H1 (cell line): ENCODE results near the gene TRPV4. TPM values are rescaled to one million over a fixed set of nuclear protein-coding genes. Genes with fewer than 3 reads are reported as not detected.
A peak's percentile ranks its signal among the peaks of the same experiment; 100 is the strongest.

ENCODE experiments used
- CTCF ChIA-PET: fragments of 300-600 bp; sonication (Branson Sonifier 250); formaldehyde crosslinking; loops from one replicate; lab custom pipeline; 2021; ENCODE audit not compliant: partially characterized antibody; lab: Charles Lee
- POLR2A ChIA-PET: fragments of 300-600 bp; sonication (Branson Sonifier 250); formaldehyde crosslinking; loops from one replicate; lab custom pipeline; 2021; ENCODE audit warnings: inconsistent platforms; ENCODE audit not compliant: partially characterized antibody; lab: Charles Lee
- DNase-seq, 2 experiments: peaks; one replicate each; pipeline versions ENCODE4 v3.0.0 to v3.0.0-alpha.2; 2010 to 2022; ENCODE audit warnings: low spot score in 2 of 2, low read depth in 1 of 2, mixed read lengths in 1 of 2
- FAIRE-seq: peaks from 2 replicates; lab custom pipeline; 2011; peaks lifted over from hg19 to GRCh38; lab: Jason Lieb, UNC
- H2AFZ ChIP-seq: 2 replicates; pipeline ENCODE4 v1.8.1; 2012; ENCODE audit warnings: low read length, inconsistent platforms
- H2AK5ac ChIP-seq: 2 replicates; pipeline ENCODE4 v1.6.1; 2013; ENCODE audit warnings: low read depth, low read length
- H2BK120ac ChIP-seq: replicated peaks from 2 replicates; pipeline ENCODE3; 2013; ENCODE audit warnings: low read depth, low read length, inconsistent platforms
- H2BK12ac ChIP-seq: 2 replicates; pipeline ENCODE4 v1.6.1; 2013; ENCODE audit warnings: low read depth, low read length
- H2BK15ac ChIP-seq: 2 replicates; pipeline ENCODE4 v1.6.1; 2013; ENCODE audit warnings: low read length
- H2BK20ac ChIP-seq: 2 replicates; pipeline ENCODE4 v1.6.1; 2013; ENCODE audit warnings: low read length
- H2BK5ac ChIP-seq: 2 replicates; pipeline ENCODE4 v1.6.1; 2013; ENCODE audit warnings: low read depth, low read length
- H3K14ac ChIP-seq: 2 replicates; pipeline ENCODE4 v1.6.1; 2013; ENCODE audit warnings: inconsistent platforms; ENCODE audit not compliant: insufficient read length
- H3K18ac ChIP-seq: 2 replicates; pipeline ENCODE4 v1.6.1; 2013; ENCODE audit warnings: low read length; ENCODE audit errors: extremely low read depth
- H3K23ac ChIP-seq: 2 replicates; pipeline ENCODE4 v1.6.1; 2013; ENCODE audit warnings: inconsistent platforms; ENCODE audit not compliant: insufficient read length
- H3K23me2 ChIP-seq: 2 replicates; pipeline ENCODE4 v1.6.1; 2013; ENCODE audit warnings: low read depth, low read length
- H3K27ac ChIP-seq: 2 replicates; pipeline ENCODE4 v1.6.1; 2011; ENCODE audit warnings: low read depth, low read length, inconsistent platforms
- H3K27me3 ChIP-seq, 4 experiments: replicated peaks in 1 of 4; 1 replicate in 1 of 4; 2 replicates in 3 of 4; pipeline versions ENCODE4 v1.6.1 to v1.8.1; 2011 to 2013; ENCODE audit warnings: low read length in 3 of 4, mild to moderate bottlenecking in 3 of 4, inconsistent platforms in 2 of 4, mixed read lengths in 2 of 4, moderate library complexity in 1 of 4; ENCODE audit not compliant: control insufficient read depth in 3 of 4, insufficient read depth in 3 of 4; ENCODE audit errors: extremely low read depth in 1 of 4
- H3K36me3 ChIP-seq, 4 experiments: 2 replicates each; pipeline versions ENCODE4 v1.6.1 to v1.8.1; 2011 to 2013; ENCODE audit warnings: mild to moderate bottlenecking in 4 of 4, low read length in 3 of 4, moderate library complexity in 2 of 4, control low read depth in 1 of 4, inconsistent platforms in 1 of 4; ENCODE audit not compliant: insufficient read depth in 4 of 4, control insufficient read depth in 2 of 4
- H3K4ac ChIP-seq: replicated peaks from 2 replicates; pipeline ENCODE3; 2013; ENCODE audit warnings: low read length, low read depth, mixed read lengths, inconsistent platforms; ENCODE audit not compliant: insufficient read length
- H3K4me1 ChIP-seq, 4 experiments: replicated peaks in 1 of 4; 1 replicate in 1 of 4; 2 replicates in 3 of 4; pipeline versions ENCODE4 v1.6.1 to v1.8.1; 2011 to 2013; ENCODE audit warnings: low read length in 3 of 4, inconsistent platforms in 2 of 4, mixed read lengths in 1 of 4; ENCODE audit not compliant: insufficient read depth in 4 of 4, control insufficient read depth in 3 of 4
- H3K4me2 ChIP-seq, 2 experiments: 2 replicates each; pipeline versions ENCODE4 v1.6.1 to v1.8.1; 2011 to 2013; ENCODE audit warnings: low read depth in 2 of 2, low read length in 2 of 2, control low read depth in 1 of 2, inconsistent platforms in 1 of 2, mild to moderate bottlenecking in 1 of 2; ENCODE audit not compliant: insufficient read depth in 1 of 2
- H3K4me3 ChIP-seq, 4 experiments: fragments of 200-600, 300-600 bp in 1 of 4; sonication (generic), shearing (Covaris generic), sonication (Bioruptor Twin) in 1 of 4; 2 replicates each; pipeline versions ENCODE4 v1.5.1 to v1.8.1; 2011 to 2016; ENCODE audit warnings: low read length in 4 of 4, low read depth in 3 of 4, control low read depth in 2 of 4, inconsistent platforms in 2 of 4, mild to moderate bottlenecking in 2 of 4, mixed read lengths in 1 of 4, moderate library complexity in 1 of 4; ENCODE audit not compliant: insufficient read depth in 2 of 4; ENCODE audit errors: extremely low read depth in 1 of 4
- H3K56ac ChIP-seq: replicated peaks from 2 replicates; pipeline ENCODE3; 2013; ENCODE audit warnings: low read depth, mild to moderate bottlenecking, mixed read lengths, low read length, inconsistent platforms; ENCODE audit not compliant: insufficient read length
- H3K79me1 ChIP-seq: 2 replicates; pipeline ENCODE4 v1.6.1; 2013; ENCODE audit warnings: low read depth, low read length, control low read depth
- H3K79me2 ChIP-seq, 2 experiments: 2 replicates each; pipeline versions ENCODE4 v1.6.1 to v1.8.1; 2012 to 2013; ENCODE audit warnings: low read length in 2 of 2, mild to moderate bottlenecking in 2 of 2, inconsistent platforms in 1 of 2; ENCODE audit not compliant: insufficient read depth in 2 of 2, control insufficient read depth in 1 of 2
- H3K9ac ChIP-seq, 4 experiments: replicated peaks in 1 of 4; 1 replicate in 1 of 4; 2 replicates in 3 of 4; pipeline versions ENCODE4 v1.6.1 to v1.8.1; 2011 to 2013; ENCODE audit warnings: low read depth in 3 of 4, low read length in 3 of 4, control low read depth in 2 of 4, mild to moderate bottlenecking in 2 of 4, moderate library complexity in 2 of 4, inconsistent platforms in 1 of 4; ENCODE audit errors: extremely low read depth in 1 of 4
- H3K9me3 ChIP-seq, 2 experiments: 2 replicates each; pipeline versions ENCODE4 v1.6.1 to v1.8.1; 2012 to 2013; ENCODE audit warnings: mild to moderate bottlenecking in 2 of 2, moderate library complexity in 2 of 2, control low read depth in 1 of 2, inconsistent platforms in 1 of 2, low read depth in 1 of 2, low read length in 1 of 2, mixed read lengths in 1 of 2; ENCODE audit not compliant: insufficient read depth in 2 of 2
- H4K20me1 ChIP-seq, 2 experiments: replicated peaks in 1 of 2; 2 replicates each; pipeline versions ENCODE3 to v1.8.1; 2011 to 2013; ENCODE audit warnings: inconsistent platforms in 2 of 2, low read length in 2 of 2, mild to moderate bottlenecking in 1 of 2; ENCODE audit not compliant: insufficient read depth in 2 of 2, control insufficient read depth in 1 of 2
- H4K5ac ChIP-seq: 2 replicates; pipeline ENCODE4 v1.6.1; 2013; ENCODE audit warnings: low read length, low read depth, mixed read lengths, inconsistent platforms; ENCODE audit not compliant: insufficient read length
- H4K8ac ChIP-seq: 2 replicates; pipeline ENCODE4 v1.8.0; 2013; ENCODE audit warnings: mild to moderate bottlenecking, moderate library complexity, low read length, inconsistent platforms; ENCODE audit not compliant: insufficient read depth; ENCODE audit errors: extremely low read depth
- H4K91ac ChIP-seq: replicated peaks from 2 replicates; pipeline ENCODE3; 2013; ENCODE audit warnings: low read length, mixed read lengths, inconsistent platforms; ENCODE audit not compliant: insufficient read length
- SRF ChIP-seq: IDR thresholded peaks from 2 replicates; pipeline ENCODE4 v1.6.1; 2011; ENCODE audit warnings: mild to moderate bottlenecking, low read depth, low read length, moderate library complexity
- polyA plus RNA-seq, 7 experiments: library from polyadenylated mRNA; depleted of rRNA in 3 of 7; stranded (reverse) in 5 of 7; unstranded in 2 of 7; fragments of >200 nt in 5 of 7; fragments of 200-250 nt in 2 of 7; gene quantifications; 1 replicate in 5 of 7; 2 replicates in 1 of 7; 4 replicates in 1 of 7; pipeline versions ENCODE4 v1.2.1 to v1.2.3, GENCODE V29; 2011 to 2013; ENCODE audit warnings: missing spikeins in 2 of 7, mixed read lengths in 2 of 7
- total RNA-seq: library from RNA; stranded (reverse); fragmentation: NEBNext Ultra II Directional; extraction: Animal tissue kit (Norgen Biotek cat#: 25700); gene quantifications from 2 replicates; pipeline ENCODE4 v1.2.1, GENCODE V29; 2021

Gene TRPV4
- total and polyA plus RNA-seq, 2 of the 8 experiments (the other 6 are each of a cell fraction or from before 2014, with no cell fraction given), result 2.1 to 6.2 TPM

DNA sequence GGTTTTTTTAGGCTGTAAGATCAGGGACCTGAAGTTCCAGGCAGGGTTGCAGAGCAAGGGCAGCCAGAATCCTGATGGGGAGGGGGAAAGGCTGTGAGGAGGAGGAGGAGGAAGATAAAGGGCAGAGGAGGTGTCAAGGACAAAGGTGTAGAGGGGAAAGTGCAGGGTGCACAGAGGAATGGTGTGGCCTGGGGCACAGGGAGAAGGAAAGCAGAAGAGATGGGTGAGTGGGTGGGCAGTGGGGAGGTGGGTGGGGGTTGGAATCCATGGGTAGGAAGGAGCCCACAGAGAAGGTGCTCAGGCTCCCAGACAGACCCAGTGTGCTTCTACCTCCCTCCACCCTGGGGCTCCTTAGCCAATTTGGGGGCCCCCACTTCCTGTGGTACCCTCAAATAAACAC, 11.2 kb downstream of the TRPV4 start:
- POLR2A ChIA-PET, result no interaction called here
- no peaks in the 10 kb centered on the region for H3K27me3 ChIP-seq
- TF ChIP-seq SRF, result no peak

More for the DNA sequence above, 11.2 kb downstream of the TRPV4 start:
- H3K27ac ChIP-seq, result no peak overlapping the region
- H3K4me2 ChIP-seq, result no peak overlapping the region
- H2BK120ac ChIP-seq, result no peak overlapping the region
- 0 out of 2 replicates have a peak overlapping the region, but pooled peaks have one; percentile 46 for H2BK15ac ChIP-seq
- H2BK12ac ChIP-seq, result peak overlapping the region; percentile 63; the same call in 1 of the 2 replicates
- H3K56ac ChIP-seq, result no peak overlapping the region
- no peak overlapping the region; the same call in 1 of the 2 replicates for H2AK5ac ChIP-seq
- H2BK20ac ChIP-seq, result 0 out of 2 replicates have a peak overlapping the region, but pooled peaks have one; percentile 15
- no peaks in the 10 kb centered on the region for H3K9me3 ChIP-seq
- peaks cover 0 to 7% (median 4%) of the 10 kb centered on the region in 4 experiments; a peak in 5 of 7 replicates for H3K4me1 ChIP-seq
- no peak overlapping the region for H2AFZ ChIP-seq
- no peak overlapping the region for H3K4me3 ChIP-seq
- FAIRE-seq (no peak), DNase-seq (no peak)
- no peaks in the 10 kb centered on the region for H3K23me2 ChIP-seq
- H2BK5ac ChIP-seq, result no peak overlapping the region
- no peaks in the 10 kb centered on the region for H3K79me2 ChIP-seq
- H3K4ac ChIP-seq, result peak overlapping the region; percentile 13
- no peaks in the 10 kb centered on the region for H3K36me3 ChIP-seq
- no peak overlapping the region for H3K23ac ChIP-seq
- CTCF ChIA-PET, result interaction anchor here (0.6 to 2.0 kb wide), 6 partner anchors 13 to 348 kb away, joined by 3 to 8 read pairs (median 3); no protein-coding TSS in a partner anchor
- no peak overlapping the region; the same call in 1 of the 2 replicates for H3K18ac ChIP-seq
- no peaks in the 10 kb centered on the region for H3K79me1 ChIP-seq
- H3K14ac ChIP-seq, result no peak overlapping the region
- no peaks in the 10 kb centered on the region for H4K20me1 ChIP-seq
- H3K9ac ChIP-seq, result no peak overlapping the region
- no peak overlapping the region for H4K8ac ChIP-seq
- H4K91ac ChIP-seq, result no peak overlapping the region
- H4K5ac ChIP-seq, result no peak overlapping the region
